GM12892 (cell line): ENCODE measurements around the gene DECR2.

Experiments used
- DNase-seq: peaks from one replicate; pipeline ENCODE4 v3.0.0; 2011; ENCODE audit not compliant: insufficient read length
- FAIRE-seq: peaks from 2 replicates; lab custom pipeline; 2011; peaks lifted over from hg19 to GRCh38; lab: Jason Lieb, UNC
- POLR2A ChIP-seq: IDR thresholded peaks from 2 replicates; pipeline ENCODE4 v1.6.1; 2011; ENCODE audit warnings: low read depth, low read length, control low read depth
- POLR2AphosphoS5 ChIP-seq: IDR thresholded peaks from 2 replicates; pipeline ENCODE4 v1.6.1; 2011; ENCODE audit warnings: low read depth, low read length, control low read depth
- TAF1 ChIP-seq: IDR thresholded peaks from 2 replicates; pipeline ENCODE4 v1.6.1; 2011; ENCODE audit warnings: low read depth, mild to moderate bottlenecking, control low read depth, low read length, borderline replicate concordance

Gene DECR2

DNA sequence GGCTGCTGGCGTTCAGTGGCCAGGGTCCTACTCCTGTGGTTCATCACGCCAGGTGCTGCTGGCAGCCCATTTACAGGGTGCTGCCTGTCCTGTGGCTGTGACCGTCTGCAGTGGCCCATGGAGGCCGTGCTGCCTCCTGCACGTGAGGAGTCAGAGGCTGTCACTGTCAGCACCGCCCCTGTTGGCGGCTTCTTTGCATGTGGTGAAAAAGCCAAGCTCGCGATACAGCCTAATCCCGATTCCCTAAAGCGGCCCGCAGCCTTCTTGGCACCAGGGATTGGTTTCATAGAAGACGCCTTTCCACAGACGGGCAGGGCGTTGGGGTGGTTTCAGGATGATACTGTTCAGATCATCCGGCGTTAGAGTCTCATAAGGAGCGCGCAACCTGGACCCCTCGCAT, 59.1 kb downstream of the DECR2 start:
- FAIRE-seq = no peak
- DNase-seq = no peak
- TF ChIP-seq POLR2A (no peak), POLR2AphosphoS5 (no peak), TAF1 (no peak)
